Gastroesophageal sphincter (tissue), 3 donors: ENCODE measurements around the gene CBR4.

Experiments
- POLR2A ChIP-seq, 2 donors: fragments of 450-650 bp; IDR thresholded peaks; one replicate each; pipeline ENCODE4 v1.6.1; 2017; ENCODE audit warnings: antibody characterized with exemption in 2 of 2, mild to moderate bottlenecking in 2 of 2, moderate library complexity in 1 of 2
- TF ChIP-seq, protein P1 (sequence below), 4 experiments: fragments of 200-600 bp in 2 of 4; fragments of 450-650 bp in 2 of 4; sonication (generic) in 1 of 4; IDR thresholded peaks; one replicate each; pipeline ENCODE4 v1.5.1; 2017 to 2019; ENCODE audit warnings: antibody characterized with exemption in 4 of 4, mild to moderate bottlenecking in 2 of 4, moderate library complexity in 2 of 4

DNA sequence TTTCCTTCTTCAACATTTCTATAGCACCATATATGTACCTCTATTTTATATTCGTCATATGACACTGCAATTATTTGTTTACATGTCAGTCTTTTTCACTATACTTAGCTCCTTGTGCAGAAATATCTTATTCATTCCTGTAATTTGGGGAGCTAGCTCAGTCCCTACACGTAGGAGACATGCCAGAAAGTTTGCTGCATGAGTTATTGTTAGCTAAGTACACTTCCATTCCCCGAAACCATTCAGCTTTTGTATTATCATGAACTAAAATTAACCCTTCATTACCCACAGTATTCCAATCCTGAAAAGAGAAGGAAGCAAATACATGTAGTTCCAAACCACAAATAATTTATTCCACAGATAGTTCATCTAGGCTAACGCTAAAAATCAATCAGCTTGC, 10.2 kb downstream of the CBR4 start:
- TF ChIP-seq, protein P1, sequence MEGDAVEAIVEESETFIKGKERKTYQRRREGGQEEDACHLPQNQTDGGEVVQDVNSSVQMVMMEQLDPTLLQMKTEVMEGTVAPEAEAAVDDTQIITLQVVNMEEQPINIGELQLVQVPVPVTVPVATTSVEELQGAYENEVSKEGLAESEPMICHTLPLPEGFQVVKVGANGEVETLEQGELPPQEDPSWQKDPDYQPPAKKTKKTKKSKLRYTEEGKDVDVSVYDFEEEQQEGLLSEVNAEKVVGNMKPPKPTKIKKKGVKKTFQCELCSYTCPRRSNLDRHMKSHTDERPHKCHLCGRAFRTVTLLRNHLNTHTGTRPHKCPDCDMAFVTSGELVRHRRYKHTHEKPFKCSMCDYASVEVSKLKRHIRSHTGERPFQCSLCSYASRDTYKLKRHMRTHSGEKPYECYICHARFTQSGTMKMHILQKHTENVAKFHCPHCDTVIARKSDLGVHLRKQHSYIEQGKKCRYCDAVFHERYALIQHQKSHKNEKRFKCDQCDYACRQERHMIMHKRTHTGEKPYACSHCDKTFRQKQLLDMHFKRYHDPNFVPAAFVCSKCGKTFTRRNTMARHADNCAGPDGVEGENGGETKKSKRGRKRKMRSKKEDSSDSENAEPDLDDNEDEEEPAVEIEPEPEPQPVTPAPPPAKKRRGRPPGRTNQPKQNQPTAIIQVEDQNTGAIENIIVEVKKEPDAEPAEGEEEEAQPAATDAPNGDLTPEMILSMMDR (IDR thresholded peaks at IDR 0.05): no peak
- TF ChIP-seq POLR2A (IDR thresholded peaks at IDR 0.05): no peak
